ENCODE results near the gene OR51Q1. TPM values are rescaled to one million over a fixed set of nuclear protein-coding genes. Genes with fewer than 3 reads are reported as not detected.

OR51Q1 gene
- not detected in 2 replicates for total RNA-seq

- Mint-ChIP-seq H3K9me3 (no peaks in the 10 kb centered on the region), H3K36me3 (ENCODE audit: low read depth) (no peaks in the 10 kb centered on the region), H3K27ac (no peak within 1 kb of the TSS), H3K4me3 (no peak within 1 kb of the TSS), H3K27me3 (peaks cover 14% of the 10 kb centered on the region), H3K4me1 (no peaks in the 10 kb centered on the region)
- no peak for TF ChIP-seq CTCF (IDR thresholded peaks at IDR 0.05)
- ChIA-PET CTCF (no interaction called here), POLR2A (no interaction called here)
- intact Hi-C loops (cut with micrococcal nuclease): no loop called here
- ATAC-seq (ENCODE audit: low read depth) (no peak), DNase-seq (no peak)
These were observed at the start of gene OR51Q1 for GRCh38 chr11:5421811-5422210. OR51Q1 (plus strand) TSS chr11:5422111; CDS start chr11:5422201, 90 bp downstream.

- Mint-ChIP-seq H3K36me3 (ENCODE audit: low read depth) (no peaks in the 10 kb centered on the region), H3K4me3 (no peak overlapping the region), H3K9me3 (no peaks in the 10 kb centered on the region), H3K27me3 (no peaks in the 10 kb centered on the region), H3K4me1 (no peaks in the 10 kb centered on the region), H3K27ac (no peak overlapping the region)
- ChIA-PET CTCF (interaction anchor here (0.7 kb wide), 1 partner anchor 1193 kb away, joined by 5 read pairs; no protein-coding TSS in a partner anchor), POLR2A (no interaction called here)
- ATAC-seq (ENCODE audit: low read depth) (no peak), DNase-seq (no peak)
- no peak for TF ChIP-seq CTCF (IDR thresholded peaks at IDR 0.05)
- intact Hi-C loops (cut with micrococcal nuclease): loop anchor here (1.0 to 5.0 kb wide), 3 partner anchors 257 to 744 kb away; partner anchors contain the start of genes OR51D1 and OR52N2
These were observed 41.1 kb upstream of the OR51Q1 start for GRCh38 chr11:5380740-5381342.

GRCh38 chr11:5383576-5383975, 38.3 kb upstream of the OR51Q1 start, which contains the start of gene OR51M1:
OR51M1 (plus strand) TSS chr11:5383812; CDS start chr11:5389399, 5,587 bp downstream.
- Mint-ChIP-seq H3K9me3 (no peaks in the 10 kb centered on the region), H3K36me3 (ENCODE audit: low read depth) (no peaks in the 10 kb centered on the region), H3K4me1 (no peaks in the 10 kb centered on the region), H3K27ac (no peak within 1 kb of the TSS), H3K27me3 (no peaks in the 10 kb centered on the region), H3K4me3 (no peak within 1 kb of the TSS)
- intact Hi-C loops (cut with micrococcal nuclease): loop anchor here (5.0 kb wide), 2 partner anchors 424 to 746 kb away; partner anchors contain the start of genes OR51D1 and OR52N2
- no peak for TF ChIP-seq CTCF (IDR thresholded peaks at IDR 0.05)
- ChIA-PET POLR2A (no interaction called here), CTCF (no interaction called here)
- DNase-seq: no peak
- ATAC-seq (ENCODE audit: low read depth): no peak

GRCh38 chr11:5384335-5384734, 37.6 kb upstream of the OR51Q1 start:
- POLR2A ChIA-PET: no interaction called here
- intact Hi-C loops (cut with micrococcal nuclease): loop anchor here (5.0 kb wide), 2 partner anchors 423 to 747 kb away; partner anchors contain the start of genes OR51D1 and OR52N2
- TF ChIP-seq CTCF (IDR thresholded peaks at IDR 0.05): no peak

GRCh38 chr11:5390210-5390609, 31.7 kb upstream of the OR51Q1 start:
- CTCF ChIA-PET: no interaction called here

More at GRCh38 chr11:5384335-5384734, 37.6 kb upstream of the OR51Q1 start:
- ATAC-seq (ENCODE audit: low read depth) (no peak), DNase-seq (no peak)
- Mint-ChIP-seq H3K9me3 (no peaks in the 10 kb centered on the region), H3K4me1 (no peaks in the 10 kb centered on the region), H3K36me3 (ENCODE audit: low read depth) (no peaks in the 10 kb centered on the region), H3K27ac (no peak overlapping the region), H3K4me3 (no peak overlapping the region), H3K27me3 (no peaks in the 10 kb centered on the region)
- CTCF ChIA-PET: no interaction called here

More at GRCh38 chr11:5390210-5390609, 31.7 kb upstream of the OR51Q1 start:
- POLR2A ChIA-PET: no interaction called here
- Mint-ChIP-seq H3K4me1 (no peaks in the 10 kb centered on the region), H3K4me3 (no peak overlapping the region), H3K9me3 (no peaks in the 10 kb centered on the region), H3K36me3 (ENCODE audit: low read depth) (no peaks in the 10 kb centered on the region), H3K27me3 (no peaks in the 10 kb centered on the region), H3K27ac (no peak overlapping the region)
- DNase-seq (no peak), ATAC-seq (ENCODE audit: low read depth) (no peak)
- TF ChIP-seq CTCF (IDR thresholded peaks at IDR 0.05): no peak
- intact Hi-C loops (cut with micrococcal nuclease): no loop called here

Measured in activated B cell treated with CpG ODN at 0.5 μM for 24 hours (primary cell).